Prostate gland (tissue), 2 donors: ENCODE results near the gene ARHGAP40. TPM values are rescaled to one million over a fixed set of nuclear protein-coding genes. Genes with fewer than 3 reads are reported as not detected.

Experiments
- DNase-seq: peaks from one replicate; pipeline ENCODE4 v3.0.0-alpha.2; 2019; ENCODE audit warnings: low spot score
- H3K27ac ChIP-seq, 2 donors: fragments of 200-600 bp; sonication (generic); 2 replicates each; pipeline ENCODE4 v1.5.1; 2017 to 2019
- H3K27me3 ChIP-seq: fragments of 200-600 bp; sonication (generic); replicated peaks from 2 replicates; pipeline ENCODE4 v1.5.1; 2019; ENCODE audit not compliant: insufficient read depth
- H3K36me3 ChIP-seq, 2 donors: fragments of 200-600 bp; sonication (generic); 1 replicate in 1 of 2; 2 replicates in 1 of 2; pipeline versions ENCODE4 v1.5.1 to v1.8.1; 2017 to 2019
- H3K4me1 ChIP-seq: fragments of 200-600 bp; sonication (generic); replicated peaks from 2 replicates; pipeline ENCODE4 v1.5.1; 2019
- H3K4me3 ChIP-seq, 2 donors: fragments of 200-600 bp; sonication (generic); 2 replicates each; pipeline ENCODE4 v1.5.1; 2017 to 2019
- H3K9me3 ChIP-seq: fragments of 200-600 bp; sonication (generic); 2 replicates; pipeline ENCODE4 v1.5.1; 2017
- CTCF ChIP-seq, 4 experiments: fragments of 200-600 bp in 2 of 4; fragments of 450-650 bp in 2 of 4; sonication (generic) in 2 of 4; IDR thresholded peaks; 1 replicate in 3 of 4; 2 replicates in 1 of 4; pipeline ENCODE4 v1.5.1; 2016 to 2019; ENCODE audit warnings: antibody characterized with exemption in 4 of 4, mild to moderate bottlenecking in 2 of 4, moderate library complexity in 2 of 4
- POLR2A ChIP-seq: fragments of 450-650 bp; IDR thresholded peaks from one replicate; pipeline ENCODE4 v1.6.1; 2016; ENCODE audit warnings: antibody characterized with exemption, mild to moderate bottlenecking
- POLR2AphosphoS5 ChIP-seq: sonication (generic); formaldehyde crosslinking; IDR thresholded peaks from one replicate; pipeline ENCODE4 v1.6.1; 2017; ENCODE audit warnings: antibody characterized with exemption
- WGBS: methylation state at CpG from one replicate; pipeline ENCODE4 v1.1.5; 2018; 5-methylcytosine and 5-hydroxymethylcytosine counted together
- intact Hi-C: fragments of 100-400 bp; cut with DNase I; formaldehyde crosslinking; loops from one replicate; pipeline ENCODE4 v1.14.2; 2022
- total RNA-seq, 2 donors: library from RNA; depleted of rRNA; stranded (reverse); fragments of >200 nt; gene quantifications; one replicate each; pipeline ENCODE4 v1.1.0, GENCODE V29; 2016

The ARHGAP40 gene
- total RNA-seq, 2 donors from 2014 or later = 0.85 to 4.5 TPM

GRCh38 chr20:38692436-38693411 is 91.1 kb downstream of the ARHGAP40 start:
- DNase-seq = peak; percentile 33
- 31% methylated on average over 13 of the region's 13 CpGs for WGBS
- H3K4me3 ChIP-seq = no peak overlapping the region
- intact Hi-C loops = no loop called here
- no peak overlapping the region for H3K27ac ChIP-seq
- TF ChIP-seq POLR2A (no peak), POLR2AphosphoS5 (no peak), CTCF (IDR thresholded peaks at IDR 0.05) (no peak)
- no peaks in the 10 kb centered on the region for H3K27me3 ChIP-seq
- H3K36me3 ChIP-seq = no peaks in the 10 kb centered on the region
- no peaks in the 10 kb centered on the region for H3K4me1 ChIP-seq
- no peaks in the 10 kb centered on the region for H3K9me3 ChIP-seq

- H3K4me3 ChIP-seq = no peak overlapping the region
- 69% methylated on average over 9 of the region's 9 CpGs for WGBS
- peaks cover 3% of the 10 kb centered on the region for H3K27me3 ChIP-seq
- H3K4me1 ChIP-seq = no peaks in the 10 kb centered on the region
- no peaks in the 10 kb centered on the region for H3K36me3 ChIP-seq
- no peak overlapping the region for H3K27ac ChIP-seq
- DNase-seq = no peak
- intact Hi-C loops = no loop called here
- TF ChIP-seq CTCF (IDR thresholded peaks at IDR 0.05) (no peak), POLR2A (no peak), POLR2AphosphoS5 (no peak)
- H3K9me3 ChIP-seq = no peaks in the 10 kb centered on the region
These were observed 95.7 kb downstream of the ARHGAP40 start for GRCh38 chr20:38697306-38697705.

GRCh38 chr20:38698541-38698940 is 96.9 kb downstream of the ARHGAP40 start:
- no peak overlapping the region for H3K27ac ChIP-seq
- intact Hi-C loops = no loop called here
- H3K36me3 ChIP-seq = no peaks in the 10 kb centered on the region
- H3K9me3 ChIP-seq = no peaks in the 10 kb centered on the region
- TF ChIP-seq CTCF (IDR thresholded peaks at IDR 0.05) (no peak), POLR2A (no peak), POLR2AphosphoS5 (no peak)
- no peak overlapping the region for H3K4me3 ChIP-seq
- no peak for DNase-seq
- H3K27me3 ChIP-seq = peaks cover 3% of the 10 kb centered on the region
- H3K4me1 ChIP-seq = no peaks in the 10 kb centered on the region
- 65% methylated on average over 14 of the region's 15 CpGs for WGBS

GRCh38 chr20:38700141-38700540 is 98.5 kb downstream of the ARHGAP40 start:
- H3K4me3 ChIP-seq = no peak overlapping the region
- intact Hi-C loops = no loop called here
- 38% methylated on average over 4 of the region's 4 CpGs for WGBS
- peaks cover 3% of the 10 kb centered on the region for H3K27me3 ChIP-seq
- H3K27ac ChIP-seq = no peak overlapping the region
- TF ChIP-seq CTCF (IDR thresholded peaks at IDR 0.05) = no peak
- no peak for TF ChIP-seq POLR2A
- no peak for TF ChIP-seq POLR2AphosphoS5
- no peak for DNase-seq
- no peaks in the 10 kb centered on the region for H3K4me1 ChIP-seq
- no peaks in the 10 kb centered on the region for H3K9me3 ChIP-seq
- no peaks in the 10 kb centered on the region for H3K36me3 ChIP-seq

Other genes with a start within 250 kb of the ARHGAP40 start
- 10 to 100 TPM; 21.8 to 28.2 TPM for gene SNHG17, start 166.5 kb upstream of the ARHGAP40 start, total RNA-seq
- gene RALGAPB, start 129.0 kb upstream of the ARHGAP40 start, total RNA-seq = 10 to 100 TPM; 45.6 to 50.6 TPM
- gene ADIG, start 20.6 kb upstream of the ARHGAP40 start, total RNA-seq = not detected
- not detected for gene SLC32A1, start 122.7 kb downstream of the ARHGAP40 start, total RNA-seq
- 10 to 100 TPM in 1 of 2 donors, 1 to 10 TPM in 1; 6.4 to 18.1 TPM for gene ACTR5, start 146.7 kb downstream of the ARHGAP40 start, total RNA-seq
- gene PPP1R16B, start 203.9 kb downstream of the ARHGAP40 start, total RNA-seq = 1 to 10 TPM; 1.3 to 1.9 TPM